Loucy (cell line): ENCODE measurements around the gene SMIM8.

Experiments used
- CTCF ChIP-seq: fragments of 200-600 bp; sonication (generic); conservative IDR thresholded peaks from 2 replicates; pipeline ENCODE4 v1.5.1; 2014; ENCODE audit warnings: mild to moderate bottlenecking, antibody characterized with exemption, low read length
- EZH2phosphoT487 ChIP-seq: fragments of 200-600 bp; IDR thresholded peaks from 2 replicates; pipeline ENCODE4 v1.6.1; 2018; ENCODE audit warnings: antibody characterized with exemption, mild to moderate bottlenecking, moderate library complexity, borderline replicate concordance

DNA sequence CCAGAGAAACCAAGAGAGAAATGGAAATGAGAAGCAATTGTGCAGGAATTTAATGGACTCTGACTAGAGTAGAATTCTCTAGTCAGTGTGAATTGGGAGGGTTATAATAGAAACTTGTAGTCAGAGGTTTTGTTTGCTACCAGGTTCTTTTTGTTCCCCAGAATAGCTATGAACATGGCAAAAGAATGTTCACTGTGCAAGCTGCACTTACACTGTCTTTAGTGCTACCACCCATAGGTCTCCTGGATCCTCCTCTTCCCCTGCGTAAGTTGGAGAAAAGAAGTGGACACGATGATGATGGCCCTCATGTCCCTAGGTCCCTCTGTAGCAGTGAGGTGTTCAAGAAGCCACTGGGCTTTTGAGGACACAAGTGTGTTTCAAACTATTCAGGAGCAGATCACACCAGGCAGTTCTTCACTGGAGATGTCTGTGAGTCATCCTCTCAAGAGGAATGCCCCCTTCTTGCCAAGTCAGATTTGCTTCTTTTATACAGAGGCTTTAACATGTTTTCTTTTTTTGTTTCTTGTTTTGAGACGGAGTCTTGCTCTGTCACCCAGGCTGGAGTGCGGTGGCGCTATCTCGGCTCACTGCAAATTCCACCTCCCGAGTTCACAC lies 47.6 kb upstream of the SMIM8 start:
- TF ChIP-seq EZH2phosphoT487 (no peak), CTCF (no peak)
